IMR-90 (cell line): ENCODE measurements around the gene SIAH2. TPM values are rescaled to one million over a fixed set of nuclear protein-coding genes. Genes with fewer than 3 reads are reported as not detected.
A peak's percentile ranks its signal among the peaks of the same experiment; 100 is the strongest.

ENCODE experiments used
- ATAC-seq: fragments of 200-7000 bp; cut with Tn5 transposase; 2 replicates; pipeline ENCODE4 v1.9.1; 2020; ENCODE audit warnings: low read depth, mild to moderate bottlenecking, moderate library complexity
- BruUV-seq: library from RNA; stranded (reverse); fragments of 400-500 nt; replicated peaks from 2 replicates; lab custom pipeline; 2021; lab: Mats Ljungman, UMichigan
- CTCF ChIA-PET: fragments of 300-600 bp; formaldehyde crosslinking; extraction: SDS; loops from one replicate; lab custom pipeline; 2021; ENCODE audit warnings: antibody characterized with exemption; lab: Yijun Ruan, JAX
- POLR2A ChIA-PET: fragments of 300-600 bp; sonication (Branson Sonifier 250); formaldehyde crosslinking; loops from one replicate; lab custom pipeline; 2022; ENCODE audit warnings: antibody characterized with exemption; ENCODE audit not compliant: unreplicated experiment; lab: Charles Lee
- DNase-seq: peaks from one replicate; pipeline ENCODE4 v3.0.0; 2013
- H2AFZ ChIP-seq: replicated peaks from 2 replicates; pipeline ENCODE3; 2013; ENCODE audit warnings: low read length, mild to moderate bottlenecking; ENCODE audit not compliant: poor library complexity
- H2AK5ac ChIP-seq: 2 replicates; pipeline ENCODE4 v1.6.1; 2013; ENCODE audit warnings: low read depth, low read length, inconsistent platforms
- H2AK9ac ChIP-seq: replicated peaks from 2 replicates; pipeline ENCODE3; 2013; ENCODE audit warnings: mild to moderate bottlenecking, low read depth, low read length, moderate library complexity; ENCODE audit not compliant: poor library complexity
- H2BK120ac ChIP-seq: 2 replicates; pipeline ENCODE4 v1.6.1; 2013; ENCODE audit warnings: low read depth, low read length, inconsistent platforms
- H2BK15ac ChIP-seq: 3 replicates; pipeline ENCODE4 v1.6.1; 2013; ENCODE audit warnings: low read depth, low read length, inconsistent platforms
- H2BK20ac ChIP-seq: 2 replicates; pipeline ENCODE4 v1.6.1; 2013; ENCODE audit warnings: low read depth, mild to moderate bottlenecking, inconsistent platforms, low read length, moderate library complexity
- H2BK5ac ChIP-seq: 2 replicates; pipeline ENCODE4 v1.6.1; 2013; ENCODE audit warnings: mild to moderate bottlenecking, low read depth, low read length, inconsistent platforms; ENCODE audit not compliant: poor library complexity, severe bottlenecking
- H3K14ac ChIP-seq: replicated peaks from 2 replicates; pipeline ENCODE4 v1.6.1; 2013; ENCODE audit warnings: low read depth, low read length, inconsistent platforms
- H3K18ac ChIP-seq: 2 replicates; pipeline ENCODE4 v1.6.1; 2013; ENCODE audit warnings: low read depth, low read length, control low read depth
- H3K23ac ChIP-seq: 2 replicates; pipeline ENCODE4 v1.6.1; 2013; ENCODE audit warnings: low read depth, low read length, inconsistent platforms
- H3K27ac ChIP-seq: 2 replicates; pipeline ENCODE4 v1.5.1; 2013; ENCODE audit warnings: mild to moderate bottlenecking, control low read depth, low read length; ENCODE audit not compliant: insufficient read depth
- H3K27me3 ChIP-seq: 2 replicates; pipeline ENCODE4 v1.6.1; 2013; ENCODE audit warnings: low read length; ENCODE audit not compliant: control insufficient read depth, insufficient read depth
- H3K36me3 ChIP-seq: 2 replicates; pipeline ENCODE4 v1.6.1; 2013; ENCODE audit warnings: low read length, mixed read lengths; ENCODE audit not compliant: control insufficient read depth, insufficient read depth
- H3K4ac ChIP-seq: 2 replicates; pipeline ENCODE4 v1.6.1; 2013; ENCODE audit warnings: low read depth, low read length, inconsistent platforms
- H3K4me1 ChIP-seq: 2 replicates; pipeline ENCODE4 v1.6.1; 2013; ENCODE audit warnings: low read length, mixed read lengths; ENCODE audit not compliant: control insufficient read depth, insufficient read depth
- H3K4me2 ChIP-seq: 2 replicates; pipeline ENCODE4 v1.6.1; 2013; ENCODE audit warnings: low read depth, mild to moderate bottlenecking, control low read depth, low read length, moderate library complexity
- H3K4me3 ChIP-seq: 2 replicates; pipeline ENCODE4 v1.5.1; 2013; ENCODE audit warnings: low read depth, mild to moderate bottlenecking, control low read depth, low read length, moderate library complexity; ENCODE audit not compliant: insufficient read depth
- H3K56ac ChIP-seq: 2 replicates; pipeline ENCODE4 v1.6.1; 2013; ENCODE audit warnings: low read length, inconsistent platforms; ENCODE audit not compliant: insufficient read depth; ENCODE audit errors: extremely low read depth
- H3K79me1 ChIP-seq, 2 experiments: 2 replicates each; pipeline ENCODE4 v1.6.1; 2013; ENCODE audit warnings: low read length in 2 of 2, inconsistent platforms in 1 of 2, low read depth in 1 of 2
- H3K9ac ChIP-seq: 2 replicates; pipeline ENCODE4 v1.6.1; 2013; ENCODE audit warnings: low read depth, low read length, control low read depth
- H3K9me1 ChIP-seq: 2 replicates; pipeline ENCODE4 v1.6.1; 2013; ENCODE audit warnings: low read length, inconsistent platforms; ENCODE audit not compliant: insufficient read depth
- H3K9me3 ChIP-seq: 2 replicates; pipeline ENCODE4 v1.6.1; 2013; ENCODE audit warnings: low read length; ENCODE audit not compliant: control insufficient read depth, insufficient read depth
- H4K20me1 ChIP-seq: 2 replicates; pipeline ENCODE4 v1.6.1; 2013; ENCODE audit warnings: low read length, inconsistent platforms; ENCODE audit not compliant: insufficient read depth
- H4K5ac ChIP-seq: 2 replicates; pipeline ENCODE4 v1.6.1; 2013; ENCODE audit warnings: mild to moderate bottlenecking, low read depth, low read length, control low read depth
- H4K8ac ChIP-seq, 2 experiments: 2 replicates each; pipeline ENCODE4 v1.6.1; 2013; ENCODE audit warnings: low read depth in 2 of 2, low read length in 2 of 2, control low read depth in 1 of 2, inconsistent platforms in 1 of 2
- H4K91ac ChIP-seq: 2 replicates; pipeline ENCODE4 v1.6.1; 2013; ENCODE audit warnings: low read depth, low read length, inconsistent platforms; ENCODE audit not compliant: insufficient read depth
- BHLHE40 ChIP-seq: fragments of 150-350 bp; IDR thresholded peaks from 2 replicates; pipeline ENCODE4 v1.6.1; 2016; ENCODE audit warnings: mild to moderate bottlenecking, low read depth, low read length
- MAFK ChIP-seq: IDR thresholded peaks from 2 replicates; pipeline ENCODE4 v1.6.1; 2012; ENCODE audit warnings: low read depth, low read length, improper control_type of control experiment
- MXI1 ChIP-seq: IDR thresholded peaks from 2 replicates; pipeline ENCODE4 v1.6.1; 2012; ENCODE audit warnings: low read depth, mild to moderate bottlenecking, low read length, moderate library complexity, borderline replicate concordance
- NFE2L2 ChIP-seq: fragments of 150-350 bp; IDR thresholded peaks from 2 replicates; pipeline ENCODE4 v1.6.1; 2016; ENCODE audit warnings: low read depth, mild to moderate bottlenecking, low read length
- RAD21 ChIP-seq: IDR thresholded peaks from 2 replicates; pipeline ENCODE4 v1.6.1; 2012; ENCODE audit warnings: low read length, improper control_type of control experiment
- RFX5 ChIP-seq: IDR thresholded peaks from 2 replicates; pipeline ENCODE4 v1.8.0; 2012; ENCODE audit warnings: low read depth, mild to moderate bottlenecking, low read length, moderate library complexity
- WGBS, 2 experiments: methylation state at CpG; one replicate each; pipeline versions ENCODE4 v1.1.5 to v1.1.7; 2013; ENCODE audit warnings: missing lambda C conversion rate in 2 of 2; ENCODE audit not compliant: insufficient read length in 1 of 2; ENCODE audit errors: extremely low coverage in 2 of 2; 5-methylcytosine and 5-hydroxymethylcytosine counted together
- dilution Hi-C: fragments of 300-500 bp; cut with HindIII; formaldehyde crosslinking; loops from one replicate; pipeline ENCODE4 v1.14.3; 2018; ENCODE audit warnings: low sequenced_read_pairs; ENCODE audit not compliant: unreplicated experiment
- in situ Hi-C: fragments of 300-500 bp; cut with MboI; formaldehyde crosslinking; loops from 3 replicates; pipeline ENCODE4 v1.14.3; 2019; ENCODE audit warnings: low sequenced_read_pairs, inconsistent platforms, mixed read lengths
- intact Hi-C: fragments of 100-400 bp; cut with micrococcal nuclease; formaldehyde crosslinking; loops from 2 replicates; pipeline ENCODE4 v1.10.0; 2022
- polyA plus RNA-seq, 3 experiments: library from polyadenylated mRNA; depleted of rRNA; stranded (reverse); fragments of >200 nt; gene quantifications; 2 replicates each; pipeline ENCODE4 v1.2.3, GENCODE V29; 2012; ENCODE audit warnings: low replicate concordance in 1 of 3
- total RNA-seq: library from RNA; depleted of rRNA; stranded (reverse); fragments of >200 nt; gene quantifications from 2 replicates; pipeline ENCODE4 v1.2.3, GENCODE V29; 2012
- TF ChIP-seq, protein P1 (sequence below): fragments of 150-350 bp; IDR thresholded peaks from 2 replicates; pipeline ENCODE4 v1.6.1; 2016; ENCODE audit warnings: low read depth, mild to moderate bottlenecking, low read length, moderate library complexity, borderline replicate concordance
- TF ChIP-seq, protein P2 (sequence below): conservative IDR thresholded peaks from 2 replicates; pipeline ENCODE4 v1.5.1; 2012; ENCODE audit warnings: mild to moderate bottlenecking, low read depth, low read length, improper control_type of control experiment

Gene SIAH2
- total and polyA plus RNA-seq, 2 of the 4 experiments (the other 2 are of a cell fraction) = 24.7 to 61.8 TPM

DNA sequence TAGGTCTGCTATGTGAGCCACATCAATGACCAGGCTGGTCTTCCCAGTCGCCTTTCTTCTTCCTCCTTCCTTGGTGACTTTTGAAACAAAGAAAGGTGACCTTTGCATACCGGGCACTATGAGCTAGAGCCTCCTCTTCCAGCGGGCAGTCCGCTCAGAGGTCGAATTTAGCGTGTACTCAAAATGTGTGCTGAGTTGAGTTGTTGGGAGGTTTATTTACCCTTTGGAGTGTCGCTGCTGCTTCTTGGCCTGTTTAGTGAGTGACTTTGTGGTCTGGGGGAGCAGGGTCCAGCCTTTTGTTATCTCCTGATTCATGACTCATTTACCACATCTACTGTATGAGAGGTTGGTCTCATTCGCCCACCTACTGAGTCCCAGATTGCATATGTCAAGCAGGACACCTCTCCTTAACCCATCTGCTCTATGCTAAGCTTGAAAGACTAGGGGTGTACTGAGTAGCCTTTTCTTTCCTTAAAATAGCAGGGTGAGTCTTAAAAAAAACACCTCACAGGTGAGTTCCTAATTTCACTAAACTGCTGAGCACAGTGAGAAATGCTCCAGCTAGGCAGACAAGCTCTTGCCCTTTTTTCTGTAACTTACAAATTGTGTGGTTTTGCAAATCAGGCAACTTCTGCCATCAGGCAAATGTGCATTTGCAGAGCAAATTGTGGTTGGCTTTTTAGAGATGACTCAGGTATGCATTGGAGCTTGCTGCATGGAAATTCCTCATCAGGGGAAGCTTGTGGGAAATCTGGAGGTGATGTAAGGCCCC lies 3.2 kb upstream of the SIAH2 start:
- ATAC-seq (no peak), DNase-seq (peak; percentile 78)
- Histone ChIP-seq H3K27me3 (no peaks in the 10 kb centered on the region), H3K56ac (no peak overlapping the region), H2BK20ac (no peak overlapping the region), H3K18ac (no peak overlapping the region), H3K79me1 (peaks cover 0 to 12% of the 10 kb centered on the region in 2 experiments; a peak in 1 of 4 replicates), H2BK15ac (no peak overlapping the region), H4K5ac (no peak overlapping the region), H4K8ac (no peak overlapping the region), H3K4me1 (peaks cover 6% of the 10 kb centered on the region; the same call in 1 of the 2 replicates), H3K23ac (no peak overlapping the region), H3K9me3 (no peaks in the 10 kb centered on the region), H4K20me1 (peaks cover 9% of the 10 kb centered on the region; the same call in 1 of the 2 replicates), H2BK5ac (no peak overlapping the region), H3K9me1 (no peaks in the 10 kb centered on the region), H3K36me3 (no peaks in the 10 kb centered on the region), H3K14ac (no peak overlapping the region), H3K27ac (no peak overlapping the region), H2AK5ac (no peak overlapping the region), H3K9ac (no peak overlapping the region), H4K91ac (no peak overlapping the region), H3K4me2 (no peak overlapping the region), H2BK120ac (no peak overlapping the region), H2AK9ac (no peak overlapping the region), H3K4me3 (no peak overlapping the region), H2AFZ (no peak overlapping the region), H3K4ac (no peak overlapping the region)
- dilution Hi-C loops (no loop called here), in situ Hi-C loops (no loop called here), intact Hi-C loops (loop anchor here (10.0 kb wide), 1 partner anchor 519 kb away; no protein-coding TSS in a partner anchor)
- no CpG with 5 or more reads among the region's 8 CpGs for WGBS, 2 experiments
- no TSS peak for BruUV-seq
- no peak for TF ChIP-seq NFE2L2
- TF ChIP-seq, protein P1, sequence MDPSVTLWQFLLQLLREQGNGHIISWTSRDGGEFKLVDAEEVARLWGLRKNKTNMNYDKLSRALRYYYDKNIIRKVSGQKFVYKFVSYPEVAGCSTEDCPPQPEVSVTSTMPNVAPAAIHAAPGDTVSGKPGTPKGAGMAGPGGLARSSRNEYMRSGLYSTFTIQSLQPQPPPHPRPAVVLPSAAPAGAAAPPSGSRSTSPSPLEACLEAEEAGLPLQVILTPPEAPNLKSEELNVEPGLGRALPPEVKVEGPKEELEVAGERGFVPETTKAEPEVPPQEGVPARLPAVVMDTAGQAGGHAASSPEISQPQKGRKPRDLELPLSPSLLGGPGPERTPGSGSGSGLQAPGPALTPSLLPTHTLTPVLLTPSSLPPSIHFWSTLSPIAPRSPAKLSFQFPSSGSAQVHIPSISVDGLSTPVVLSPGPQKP = no peak
- TF ChIP-seq MAFK = peak; percentile 37; the same call in 1 of the 2 replicates
- TF ChIP-seq RFX5 = no peak
- TF ChIP-seq, protein P2, sequence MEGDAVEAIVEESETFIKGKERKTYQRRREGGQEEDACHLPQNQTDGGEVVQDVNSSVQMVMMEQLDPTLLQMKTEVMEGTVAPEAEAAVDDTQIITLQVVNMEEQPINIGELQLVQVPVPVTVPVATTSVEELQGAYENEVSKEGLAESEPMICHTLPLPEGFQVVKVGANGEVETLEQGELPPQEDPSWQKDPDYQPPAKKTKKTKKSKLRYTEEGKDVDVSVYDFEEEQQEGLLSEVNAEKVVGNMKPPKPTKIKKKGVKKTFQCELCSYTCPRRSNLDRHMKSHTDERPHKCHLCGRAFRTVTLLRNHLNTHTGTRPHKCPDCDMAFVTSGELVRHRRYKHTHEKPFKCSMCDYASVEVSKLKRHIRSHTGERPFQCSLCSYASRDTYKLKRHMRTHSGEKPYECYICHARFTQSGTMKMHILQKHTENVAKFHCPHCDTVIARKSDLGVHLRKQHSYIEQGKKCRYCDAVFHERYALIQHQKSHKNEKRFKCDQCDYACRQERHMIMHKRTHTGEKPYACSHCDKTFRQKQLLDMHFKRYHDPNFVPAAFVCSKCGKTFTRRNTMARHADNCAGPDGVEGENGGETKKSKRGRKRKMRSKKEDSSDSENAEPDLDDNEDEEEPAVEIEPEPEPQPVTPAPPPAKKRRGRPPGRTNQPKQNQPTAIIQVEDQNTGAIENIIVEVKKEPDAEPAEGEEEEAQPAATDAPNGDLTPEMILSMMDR = no peak
- TF ChIP-seq MXI1 = no peak
- no peak for TF ChIP-seq RAD21
- TF ChIP-seq BHLHE40 = peak; percentile 46; the same call in 1 of the 2 replicates
- CTCF ChIA-PET = interaction anchor here (0.7 to 1.2 kb wide), 2 partner anchors 9 to 22 kb away, joined by 5 to 6 read pairs; no protein-coding TSS in a partner anchor
- POLR2A ChIA-PET = no interaction called here
